ENCODE measurements around the gene PLSCR1.
A peak's percentile ranks its signal among the peaks of the same experiment; 100 is the strongest.

Gene PLSCR1, protein sequence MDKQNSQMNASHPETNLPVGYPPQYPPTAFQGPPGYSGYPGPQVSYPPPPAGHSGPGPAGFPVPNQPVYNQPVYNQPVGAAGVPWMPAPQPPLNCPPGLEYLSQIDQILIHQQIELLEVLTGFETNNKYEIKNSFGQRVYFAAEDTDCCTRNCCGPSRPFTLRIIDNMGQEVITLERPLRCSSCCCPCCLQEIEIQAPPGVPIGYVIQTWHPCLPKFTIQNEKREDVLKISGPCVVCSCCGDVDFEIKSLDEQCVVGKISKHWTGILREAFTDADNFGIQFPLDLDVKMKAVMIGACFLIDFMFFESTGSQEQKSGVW

DNA sequence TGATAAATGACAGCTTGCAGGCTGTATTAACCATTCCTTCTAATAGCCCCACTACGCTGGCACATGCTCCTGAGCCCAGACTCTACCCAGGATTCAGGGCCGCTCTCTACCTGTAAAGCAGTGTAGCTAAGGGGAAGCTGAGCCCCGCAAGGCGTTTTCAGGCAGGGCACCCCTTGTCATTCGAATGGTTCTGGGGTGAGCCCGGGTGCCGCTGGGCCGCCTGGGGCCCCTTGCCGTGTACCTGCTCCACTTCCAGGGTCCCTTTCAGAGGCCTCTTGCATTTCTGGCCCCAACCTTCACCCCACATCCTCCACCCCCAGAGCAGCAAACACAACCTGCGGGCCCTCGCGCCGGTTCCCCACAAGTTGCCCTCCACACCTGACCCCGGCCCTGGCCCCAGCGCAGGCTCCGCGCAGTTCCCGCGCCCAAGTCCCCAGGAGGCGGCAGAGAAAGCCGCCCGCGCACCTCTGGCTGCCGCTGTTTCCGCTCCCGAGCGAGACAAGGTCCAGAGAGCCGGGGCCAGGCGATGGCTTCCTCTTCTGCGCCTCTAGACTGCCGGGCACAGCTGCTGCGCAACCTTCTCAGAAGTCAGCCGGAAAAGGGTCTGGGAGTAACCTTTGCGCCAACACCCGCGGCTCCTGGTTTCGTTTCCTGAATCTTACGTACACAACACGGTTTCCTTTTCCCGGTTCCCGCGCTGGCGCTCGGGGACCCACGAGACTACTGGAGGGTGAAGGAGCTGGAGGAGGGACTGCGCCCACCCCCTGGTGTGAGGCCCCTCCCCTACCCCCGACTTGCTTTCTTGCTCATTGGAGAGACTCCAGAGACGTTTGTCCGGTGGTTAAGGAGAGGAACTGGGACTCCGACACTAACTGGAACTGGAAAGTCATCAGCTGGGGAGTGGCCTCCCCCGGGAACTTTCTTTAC lies at the start of gene PLSCR1:
Gene PLSCR1 (minus strand): TSS at position 606 of the 927 bp plus-strand sequence. CDS start 8,055 bp downstream, outside the sequence.
- DNase-seq (ENCODE audit: low read depth): peak; percentile 93

DNA sequence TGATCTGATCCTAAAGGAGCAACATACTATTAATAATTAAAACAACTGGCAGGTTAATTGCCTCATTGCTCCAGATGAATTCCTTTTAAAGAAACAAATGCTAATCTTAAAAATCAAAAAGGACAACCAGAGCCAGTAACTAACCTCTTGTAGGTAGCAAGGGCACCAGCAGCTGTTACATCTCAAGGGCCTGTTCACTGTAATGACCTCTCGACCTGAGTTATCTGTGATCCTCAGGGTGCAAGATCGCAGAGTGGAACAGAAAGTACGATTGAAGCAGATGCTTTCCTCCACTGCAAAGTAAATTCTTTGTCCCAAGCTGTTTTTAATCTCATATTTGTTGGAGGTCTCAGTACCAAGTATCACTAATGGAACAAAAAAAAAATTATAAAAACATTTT lies 49.4 kb upstream of the PLSCR1 start:
- DNase-seq (ENCODE audit: low read depth): no peak

DNA sequence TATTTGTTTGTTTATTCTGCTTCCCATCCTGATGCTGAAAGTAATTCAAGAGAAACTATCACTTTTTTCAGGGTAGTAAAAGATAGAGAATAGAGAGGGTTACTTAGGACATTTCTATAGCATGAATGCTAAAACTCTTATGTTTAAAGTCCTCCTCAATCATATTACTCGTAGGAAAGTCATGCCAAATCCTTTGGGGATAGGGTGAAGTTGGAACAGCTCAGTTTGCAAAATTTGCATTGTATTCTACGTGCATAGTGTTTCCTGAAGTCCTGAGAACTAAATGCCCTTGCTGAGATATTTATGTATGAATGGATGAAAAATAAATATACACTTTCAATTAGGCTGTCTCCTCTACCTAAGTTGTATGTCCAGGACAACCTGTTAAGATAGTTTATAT lies 46.1 kb upstream of the PLSCR1 start:
- DNase-seq (ENCODE audit: low read depth): no peak

DNA sequence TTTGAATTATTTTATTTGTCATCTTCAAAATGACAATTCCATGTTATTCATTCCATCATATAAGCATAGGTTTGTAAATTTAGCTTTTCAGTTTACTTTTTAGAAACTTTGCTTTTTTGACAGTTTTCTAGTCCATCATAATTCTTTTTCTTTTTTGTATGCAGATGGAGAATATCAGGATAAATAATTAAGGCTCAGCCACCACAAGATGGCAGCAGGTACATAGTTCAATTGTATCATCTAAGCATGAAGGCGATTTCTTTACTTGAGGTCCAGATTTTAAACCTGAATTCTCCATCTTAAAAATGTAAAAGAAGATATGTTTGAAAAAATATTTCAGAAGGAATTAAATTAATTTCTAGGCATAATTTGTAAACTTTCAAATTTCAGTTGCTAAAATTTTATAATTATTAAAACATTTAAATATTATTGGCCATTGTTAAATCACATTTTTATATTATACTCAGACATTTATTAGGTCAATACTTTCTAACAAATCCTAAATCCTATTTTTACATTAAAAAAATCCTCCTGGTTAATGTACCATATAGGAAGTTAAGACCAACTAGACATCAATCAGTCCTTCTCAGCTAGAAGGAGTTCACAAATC lies 45.6 kb upstream of the PLSCR1 start:
- peak; percentile 45 for DNase-seq (ENCODE audit: low read depth)

DNA sequence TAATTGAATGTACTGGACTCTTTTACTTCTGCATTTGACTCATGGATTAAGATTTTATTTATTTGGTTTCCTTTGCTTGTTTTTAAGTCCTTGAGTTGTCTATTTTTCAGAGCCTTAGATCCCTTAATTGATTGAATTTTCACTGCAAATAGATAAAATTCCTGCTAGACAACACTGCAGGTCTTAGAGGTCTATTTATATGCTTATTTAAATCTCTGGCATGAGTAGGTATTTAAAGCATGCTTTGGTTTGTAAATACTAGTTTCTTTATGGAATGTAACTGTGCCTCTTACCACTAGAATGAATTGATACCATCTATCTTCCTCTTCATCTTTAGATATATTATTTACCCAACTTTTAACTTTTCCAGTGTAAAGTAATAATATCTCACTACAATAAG lies 40.7 kb upstream of the PLSCR1 start:
- no peak for DNase-seq (ENCODE audit: low read depth)

DNA sequence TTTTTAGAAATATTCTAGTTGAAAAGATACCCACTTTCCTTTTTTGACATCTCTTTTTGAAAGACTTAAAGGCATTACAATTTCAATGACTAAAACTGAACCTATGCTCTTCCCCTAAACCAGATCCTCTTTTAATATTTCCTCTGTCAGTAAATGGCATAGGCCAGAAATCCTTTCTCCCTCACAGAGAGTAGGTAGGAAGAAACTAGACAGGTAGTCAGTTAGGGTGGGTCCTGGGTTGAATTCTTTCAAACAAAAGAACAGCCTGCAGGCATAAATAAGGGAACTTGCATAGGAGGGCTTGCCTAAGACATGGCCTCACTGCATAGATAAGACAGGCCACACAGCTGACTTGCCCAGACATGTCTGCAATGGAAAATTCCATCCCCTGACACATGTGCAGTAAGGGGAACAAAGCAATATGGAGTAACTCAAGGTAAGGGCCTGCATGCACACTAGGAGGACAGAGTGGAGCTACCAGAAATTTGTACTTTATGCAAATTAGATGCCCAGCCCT lies 37.6 kb upstream of the PLSCR1 start:
- DNase-seq (ENCODE audit: low read depth): no peak

DNA sequence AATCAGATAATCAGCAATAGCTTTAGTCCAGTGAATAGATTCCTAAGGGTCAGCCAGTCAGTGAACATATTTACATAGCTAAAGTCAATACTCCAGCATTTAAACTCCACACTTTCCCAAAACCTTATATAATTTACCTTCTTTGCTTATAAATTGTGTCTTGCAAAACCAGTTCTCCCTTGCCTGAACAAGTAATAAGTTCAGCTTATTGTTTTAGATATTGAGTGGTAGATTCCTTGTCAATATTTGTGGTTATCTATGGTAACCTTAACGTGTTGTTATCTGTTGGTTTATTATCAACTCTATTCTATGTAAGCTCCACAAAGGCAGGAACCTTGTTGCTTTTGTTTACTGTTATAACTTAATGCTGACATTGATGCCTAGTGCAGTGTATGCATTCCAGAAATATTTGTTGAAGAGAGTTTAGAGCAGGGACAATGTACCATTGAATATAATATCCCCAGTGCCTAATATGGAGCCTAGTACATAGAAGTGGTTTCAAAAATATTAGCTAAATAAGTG lies 36.7 kb upstream of the PLSCR1 start:
- DNase-seq (ENCODE audit: low read depth): no peak

DNA sequence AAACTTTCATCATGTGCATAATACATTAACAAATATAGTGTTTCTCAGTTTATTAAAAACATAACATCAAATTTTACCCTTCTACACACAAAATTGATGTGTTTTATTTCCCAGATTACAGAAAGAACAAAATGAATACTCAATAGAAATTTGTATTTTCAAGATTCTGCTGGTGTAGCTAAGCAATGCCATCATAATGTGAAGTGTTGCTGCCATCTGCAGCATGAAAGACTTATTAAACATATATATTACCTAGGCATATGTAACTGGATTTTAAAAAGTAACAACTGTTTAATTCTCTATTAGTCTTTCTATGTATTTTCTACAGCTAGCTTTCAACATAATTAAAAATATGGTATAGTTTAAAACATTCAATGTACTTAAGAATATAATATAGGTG lies 33.3 kb upstream of the PLSCR1 start:
- DNase-seq (ENCODE audit: low read depth): peak; percentile 65

DNA sequence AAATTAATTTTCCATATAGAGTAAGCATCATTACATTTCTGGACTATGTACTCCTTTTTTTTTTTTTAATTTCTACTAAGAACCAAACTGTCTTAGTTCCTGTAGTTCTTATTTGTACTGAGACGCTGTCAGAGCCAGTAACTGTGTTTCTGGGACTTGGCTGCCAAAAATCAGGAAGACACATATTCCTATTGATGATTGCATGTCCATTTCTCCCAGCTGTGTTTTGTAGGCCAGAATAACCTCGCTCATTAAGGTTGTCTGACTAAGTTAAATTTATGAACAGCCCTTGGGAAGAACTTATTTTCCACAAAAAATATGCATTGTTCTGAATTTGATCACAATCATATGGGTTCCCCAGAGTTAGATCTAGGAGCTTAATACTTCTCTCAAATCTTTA lies 31.2 kb upstream of the PLSCR1 start:
- no peak for DNase-seq (ENCODE audit: low read depth)

DNA sequence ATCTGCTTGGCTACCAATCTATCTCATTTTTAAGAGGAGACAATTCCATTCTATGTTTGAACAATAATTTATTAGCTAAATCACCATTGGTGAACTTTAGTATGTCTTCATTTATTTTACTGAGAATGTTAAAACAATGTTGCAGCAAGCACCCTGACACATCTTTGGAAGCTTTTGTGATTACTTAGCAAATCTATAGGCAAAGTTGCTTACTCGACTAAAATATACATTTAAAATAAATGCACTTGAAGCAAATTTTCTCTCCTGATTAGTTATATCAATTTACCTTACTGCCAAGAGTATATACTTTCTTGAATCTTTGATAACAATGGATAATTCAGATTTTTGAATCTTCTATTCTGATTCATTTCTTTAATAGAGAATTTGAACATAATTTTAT lies 29.8 kb upstream of the PLSCR1 start:
- DNase-seq (ENCODE audit: low read depth): no peak

DNA sequence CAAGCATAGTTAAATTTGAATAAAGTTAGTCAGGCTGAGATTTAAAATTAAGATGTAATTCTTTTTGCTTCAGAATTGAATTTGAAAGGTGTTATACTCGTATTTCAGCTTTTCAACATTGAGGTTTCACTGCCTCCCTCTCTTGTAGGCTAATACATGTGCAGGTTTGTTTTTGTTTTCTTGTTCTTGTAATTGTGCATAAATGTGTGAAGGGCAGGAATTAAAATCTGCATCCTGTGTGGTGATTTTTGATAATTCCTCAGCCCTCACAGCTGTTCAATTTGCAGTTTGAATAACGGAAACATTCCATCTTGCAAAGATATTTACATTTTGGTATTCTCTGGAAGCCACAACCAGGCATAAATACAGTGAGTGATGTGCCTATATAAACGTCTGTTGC lies 24.9 kb upstream of the PLSCR1 start:
- DNase-seq (ENCODE audit: low read depth): no peak

DNA sequence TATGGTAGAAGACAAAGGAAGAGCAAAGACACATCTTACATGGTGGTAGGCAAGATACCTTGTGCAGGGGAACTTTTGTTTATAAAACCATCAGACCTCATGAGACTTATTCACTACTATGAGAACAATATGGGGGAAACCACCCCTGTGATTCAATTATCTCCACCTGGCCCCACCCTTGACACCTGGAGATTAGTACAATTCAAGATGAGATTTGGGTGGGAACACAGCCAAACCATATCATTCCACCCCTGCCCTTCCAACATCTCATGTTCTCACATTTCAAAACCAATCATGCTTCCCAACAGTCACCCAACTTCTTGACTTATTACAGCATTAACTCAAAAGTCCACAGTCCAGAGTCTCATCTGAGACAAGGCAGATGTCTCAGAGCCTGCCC lies 21.7 kb upstream of the PLSCR1 start:
- no peak for DNase-seq (ENCODE audit: low read depth)

DNA sequence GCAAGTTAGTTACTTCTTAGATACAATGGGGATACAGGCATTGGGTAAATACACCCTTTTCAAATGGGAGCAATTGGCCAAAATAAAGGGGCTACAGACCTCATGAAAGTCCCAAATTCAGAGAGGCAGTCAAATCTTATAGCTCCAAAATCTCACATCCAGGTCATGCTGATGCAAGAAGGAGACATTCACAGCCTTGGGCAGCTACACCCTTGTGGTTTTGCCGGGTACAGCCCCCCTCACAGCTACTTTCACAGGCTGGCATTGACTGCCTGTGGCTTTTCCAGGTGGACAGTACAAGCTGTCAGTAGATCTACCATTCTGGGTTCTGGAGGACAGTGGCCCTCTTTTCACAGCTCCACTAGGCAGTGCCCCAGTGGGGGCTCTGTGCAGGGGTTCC lies 17.5 kb upstream of the PLSCR1 start:
- DNase-seq (ENCODE audit: low read depth): no peak

DNA sequence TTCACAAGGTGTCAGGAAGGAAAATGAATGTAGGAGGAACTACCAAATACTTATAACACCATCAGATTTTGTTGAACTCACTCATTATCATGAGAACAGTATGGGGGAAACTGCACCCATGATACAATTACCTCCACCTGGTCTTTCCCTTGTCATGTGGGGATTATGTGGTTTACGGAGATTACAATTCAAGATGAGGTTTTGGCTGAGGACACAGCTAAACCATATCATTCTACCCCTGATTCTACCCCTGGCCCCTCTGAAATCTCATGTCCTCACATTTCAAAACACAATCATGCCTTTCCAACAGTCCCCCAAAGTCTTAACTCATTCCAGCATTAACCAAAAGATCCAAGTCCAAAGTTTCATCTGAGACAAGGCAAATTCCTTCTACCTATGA lies 17.1 kb upstream of the PLSCR1 start:
- DNase-seq (ENCODE audit: low read depth): no peak

DNA sequence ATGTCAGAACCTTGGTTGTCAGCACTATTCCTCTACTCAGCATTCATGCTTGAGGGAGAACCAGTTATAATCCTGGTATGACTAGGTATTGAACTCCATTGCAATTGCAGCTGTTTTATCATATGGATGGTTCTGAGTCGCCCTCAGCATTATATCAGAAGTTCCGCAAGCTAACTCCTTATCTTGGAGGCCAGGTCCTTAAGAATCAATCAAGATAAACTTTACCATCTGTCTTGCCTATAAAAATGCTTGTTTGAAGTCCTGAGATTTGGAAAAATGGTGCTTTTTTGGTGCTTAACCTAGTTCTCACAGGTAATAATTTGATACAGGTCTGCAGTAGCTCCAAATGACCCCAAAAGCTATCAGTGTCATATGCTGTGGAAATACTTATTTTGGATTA lies 16.3 kb upstream of the PLSCR1 start:
- DNase-seq (ENCODE audit: low read depth): no peak

DNA sequence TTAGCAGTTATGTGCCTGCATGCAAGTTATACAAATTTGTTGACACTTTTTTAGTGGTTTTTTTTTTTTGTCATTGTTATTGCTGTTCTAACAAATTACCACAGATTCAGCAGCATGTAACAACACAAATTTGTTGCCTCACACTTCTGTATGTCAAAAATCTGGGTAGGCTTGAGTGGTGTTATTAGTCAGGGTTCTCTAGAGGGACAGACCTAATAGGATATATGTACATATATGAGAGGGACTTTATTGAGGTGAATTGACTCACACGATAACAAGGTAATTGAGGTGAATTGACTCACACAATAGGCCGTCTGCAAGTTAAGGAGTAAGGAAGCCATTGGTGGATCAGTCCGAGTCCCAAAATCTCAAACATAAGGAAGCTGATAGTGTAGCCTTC lies 15.0 kb upstream of the PLSCR1 start:
- DNase-seq (ENCODE audit: low read depth): no peak

DNA sequence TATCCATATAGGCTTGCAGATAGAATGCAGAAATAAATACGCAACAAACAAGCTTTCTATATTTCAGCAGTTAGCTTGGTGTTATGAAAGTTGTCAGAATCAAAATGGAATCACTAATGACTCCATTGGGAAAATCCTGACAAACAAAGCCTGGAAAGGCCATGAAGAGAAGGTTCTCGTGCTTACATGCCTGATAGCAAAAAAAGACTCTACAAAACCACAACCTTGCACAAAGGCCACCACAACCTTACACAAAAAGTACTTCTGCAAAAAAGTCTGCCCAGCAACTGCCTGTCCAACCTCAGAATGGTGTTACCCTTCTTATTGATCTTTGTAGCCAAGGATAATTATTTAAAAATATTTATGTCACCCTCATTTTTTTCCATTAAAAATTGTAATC lies 14.4 kb upstream of the PLSCR1 start:
- DNase-seq (ENCODE audit: low read depth): no peak

DNA sequence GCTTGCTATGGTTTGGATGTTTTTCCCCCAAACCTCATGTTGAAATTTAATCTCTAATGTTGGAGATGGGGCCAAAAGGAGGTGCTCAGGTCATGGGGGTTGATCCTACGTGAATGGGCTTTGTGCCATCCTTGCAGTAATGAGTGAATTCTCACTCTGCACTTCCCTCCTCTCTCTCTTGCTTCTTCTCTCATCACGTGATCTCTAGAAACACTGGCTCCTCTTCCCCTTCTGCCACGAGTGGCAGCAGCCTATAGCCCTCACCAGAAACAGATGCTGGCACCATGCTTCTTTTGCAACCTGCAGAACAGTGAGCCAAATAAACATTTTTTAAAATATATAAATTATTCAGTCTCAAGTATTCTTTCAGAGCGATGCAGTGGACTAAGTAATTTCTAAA lies 13.3 kb upstream of the PLSCR1 start:
- no peak for DNase-seq (ENCODE audit: low read depth)

DNA sequence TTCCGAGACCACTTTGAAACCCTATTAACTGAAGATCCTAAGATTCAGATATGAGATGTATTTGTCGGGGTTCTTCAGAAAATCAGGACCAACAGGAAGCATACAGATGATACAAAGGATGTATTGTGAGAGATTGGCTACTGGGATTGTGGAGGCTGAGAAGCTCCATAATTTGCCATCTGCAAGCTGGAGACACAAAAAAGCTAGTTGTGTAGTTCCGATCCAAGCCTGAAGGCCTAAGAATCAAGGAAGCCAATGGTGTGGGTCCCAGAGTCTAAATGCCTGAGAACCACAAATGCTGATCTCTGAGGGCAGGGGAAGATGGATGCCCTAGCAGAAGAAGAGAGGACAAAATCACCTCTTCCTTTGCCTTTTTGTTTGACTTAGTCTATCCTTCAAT lies 10.9 kb upstream of the PLSCR1 start:
- DNase-seq (ENCODE audit: low read depth): no peak

DNA sequence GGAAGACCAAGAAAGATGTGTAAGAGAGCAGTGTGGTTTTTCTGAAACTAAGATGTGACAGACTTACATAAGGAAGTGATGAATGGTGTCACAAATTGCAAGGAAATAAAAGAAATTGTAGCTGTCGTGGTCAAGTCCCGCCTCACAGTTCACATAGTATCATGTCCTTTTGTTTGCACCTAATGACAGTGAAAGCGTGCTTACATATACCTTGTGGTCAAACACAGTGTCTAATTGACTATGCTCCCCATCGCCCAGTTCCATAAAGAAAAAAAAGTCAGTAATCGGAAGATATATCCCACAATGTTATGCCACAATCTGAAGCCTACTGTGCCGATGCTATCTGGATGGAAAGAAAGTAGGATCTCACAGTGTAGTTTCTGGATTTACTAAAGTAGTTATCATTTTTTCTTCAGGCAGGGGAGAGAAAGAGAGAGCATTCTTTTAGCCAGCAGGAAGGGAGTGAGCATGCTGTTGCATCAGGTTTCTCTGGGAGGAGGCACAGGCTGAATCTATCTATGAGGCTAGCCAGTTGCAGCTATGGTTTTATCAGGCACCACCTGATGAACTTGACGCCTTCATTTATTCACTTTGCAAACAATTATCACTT lies 9.8 kb upstream of the PLSCR1 start:
- no peak for DNase-seq (ENCODE audit: low read depth)

DNA sequence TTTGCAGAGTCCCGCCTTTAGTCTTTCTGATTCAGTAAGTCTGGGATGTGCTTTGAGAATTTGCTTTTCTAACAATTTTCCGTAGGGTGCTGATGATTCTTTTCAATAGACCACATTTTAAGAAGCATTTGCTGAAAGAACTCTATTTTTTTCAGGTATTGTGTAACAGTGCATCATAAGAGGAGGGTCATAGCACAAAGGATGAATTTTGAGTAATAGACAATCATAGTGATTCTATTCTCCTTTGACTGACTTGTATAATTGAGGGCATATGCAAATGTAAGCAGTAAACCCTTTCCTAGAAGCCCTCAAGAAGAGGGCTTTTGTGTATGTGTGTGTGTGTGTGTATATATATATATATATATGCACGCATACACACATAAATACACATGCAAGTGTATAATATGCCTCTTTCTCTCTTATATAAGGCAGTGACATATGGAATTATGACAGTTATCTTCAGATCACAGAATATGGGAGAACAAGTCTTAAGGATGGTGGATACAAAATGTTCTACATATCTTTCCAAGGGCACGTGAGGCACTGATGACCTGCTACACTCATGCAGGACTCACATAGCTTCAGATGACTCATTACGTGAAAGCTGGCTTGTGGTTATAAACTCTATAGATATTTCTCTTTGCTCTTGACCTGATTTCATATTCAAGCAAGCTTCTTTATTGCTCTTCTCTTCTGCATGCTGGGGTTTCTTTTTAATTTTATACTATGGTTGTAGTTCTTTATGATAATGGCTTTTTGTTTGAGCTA lies 6.5 kb upstream of the PLSCR1 start:
- peak; percentile 87 for DNase-seq (ENCODE audit: low read depth)
